Putamen (tissue), 1 donor: ENCODE data around the gene PBX3.
A peak's percentile ranks its signal among the peaks of the same experiment; 100 is the strongest.
"Not testable (repeated sequence)": the region's sequence is repeated elsewhere in the genome, so short reads cannot be mapped to it uniquely, and the experiment has no call there.

Source experiments
- DNase-seq: peaks from one replicate; pipeline ENCODE4 v3.0.0-alpha.2; 2016; ENCODE audit warnings: low spot score

The PBX3 gene

GRCh38 chr9:125823874-125824406 lies 76.8 kb downstream of the PBX3 start:
- not testable (repeated sequence) for DNase-seq

- DNase-seq: no peak
Measured at GRCh38 chr9:125825762-125826161, 78.6 kb downstream of the PBX3 start.

GRCh38 chr9:125826850-125827249 lies 79.7 kb downstream of the PBX3 start:
- no peak for DNase-seq

GRCh38 chr9:125829743-125830142 lies 82.6 kb downstream of the PBX3 start:
- peak; percentile 58 for DNase-seq

DNA sequence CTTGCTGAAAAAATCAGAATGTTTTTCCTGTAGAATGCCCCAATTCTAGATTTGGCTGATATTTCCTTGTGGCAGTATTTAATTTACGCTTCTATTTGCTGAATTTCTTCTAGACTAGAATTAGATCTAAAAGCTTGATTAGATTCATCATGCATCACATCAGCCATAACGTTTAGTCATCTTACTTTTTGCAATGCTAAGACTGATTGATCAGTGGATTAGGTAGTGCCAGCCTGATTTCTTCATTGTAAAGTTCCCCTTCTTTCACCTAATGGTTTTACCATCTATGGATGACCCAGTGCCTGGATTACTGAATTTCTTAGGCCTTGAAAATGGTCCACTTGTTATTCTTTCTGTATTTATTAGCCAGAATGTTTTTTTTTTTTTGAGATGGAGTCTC lies 83.9 kb downstream of the PBX3 start:
- DNase-seq: no peak

DNA sequence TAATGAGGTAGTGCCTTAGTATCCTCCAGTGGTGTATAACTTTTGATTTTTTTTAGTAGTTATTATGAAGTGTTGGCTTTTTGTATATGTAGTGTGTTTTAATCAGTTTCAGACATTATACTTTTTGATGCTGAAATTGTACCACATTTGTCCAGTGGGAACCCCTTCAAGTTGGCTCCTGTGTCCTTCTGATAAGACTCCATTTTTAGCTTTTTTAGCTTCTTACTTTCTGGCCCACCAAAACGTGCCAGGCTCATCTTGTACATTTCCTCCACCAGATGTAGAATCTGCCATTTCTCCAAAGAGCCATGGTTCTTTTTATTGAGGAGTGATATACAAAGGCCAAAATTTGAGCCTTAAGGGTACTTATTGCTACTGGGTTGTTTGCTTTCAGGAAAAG lies 84.4 kb downstream of the PBX3 start:
- no peak for DNase-seq

GRCh38 chr9:125835655-125836054 lies 88.5 kb downstream of the PBX3 start:
- DNase-seq: no peak

GRCh38 chr9:125839317-125839716 lies 92.1 kb downstream of the PBX3 start:
- DNase-seq: no peak

- DNase-seq: no peak
Measured at GRCh38 chr9:125841444-125841843, 94.3 kb downstream of the PBX3 start.

GRCh38 chr9:125842242-125842641 lies 95.1 kb downstream of the PBX3 start:
- DNase-seq: no peak

DNA sequence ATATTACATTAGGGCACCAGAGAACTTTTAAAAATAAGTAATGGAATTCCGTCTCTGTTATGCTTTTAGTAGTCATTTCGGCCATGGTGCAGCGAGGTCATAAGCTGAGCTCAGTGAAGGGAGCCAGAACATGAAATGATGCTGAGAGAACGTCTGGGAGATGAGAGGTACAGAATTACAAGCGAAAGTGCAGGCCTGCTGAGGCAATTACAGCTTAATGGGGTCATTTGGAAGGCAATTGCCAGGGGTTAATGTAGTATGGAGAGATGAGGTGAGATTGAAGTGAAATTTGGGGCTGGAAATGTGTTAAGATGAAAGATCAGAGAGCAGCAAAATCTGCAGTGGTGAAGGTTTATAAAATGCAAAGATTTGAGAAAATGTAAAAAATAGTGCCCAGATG lies 96.5 kb downstream of the PBX3 start:
- DNase-seq: no peak

DNA sequence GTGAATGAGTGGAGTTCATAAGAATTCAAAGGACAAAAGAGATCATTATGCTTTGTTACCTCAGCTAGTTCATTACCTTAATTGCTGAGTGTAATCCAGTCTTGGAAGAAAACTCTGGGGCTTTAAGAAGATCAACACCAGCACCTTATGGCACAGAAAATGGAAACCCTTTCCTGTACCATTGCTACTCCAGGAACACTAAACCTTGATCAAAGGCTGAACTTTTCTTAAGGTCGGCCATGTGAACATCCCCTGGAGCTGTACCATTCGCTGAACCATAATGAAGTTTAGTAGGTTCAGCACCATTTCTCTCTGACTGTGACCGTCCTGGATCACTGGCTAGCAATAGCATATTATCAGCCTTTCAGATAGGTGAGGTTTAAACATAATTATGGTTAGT lies 97.4 kb downstream of the PBX3 start:
- DNase-seq: no peak

DNA sequence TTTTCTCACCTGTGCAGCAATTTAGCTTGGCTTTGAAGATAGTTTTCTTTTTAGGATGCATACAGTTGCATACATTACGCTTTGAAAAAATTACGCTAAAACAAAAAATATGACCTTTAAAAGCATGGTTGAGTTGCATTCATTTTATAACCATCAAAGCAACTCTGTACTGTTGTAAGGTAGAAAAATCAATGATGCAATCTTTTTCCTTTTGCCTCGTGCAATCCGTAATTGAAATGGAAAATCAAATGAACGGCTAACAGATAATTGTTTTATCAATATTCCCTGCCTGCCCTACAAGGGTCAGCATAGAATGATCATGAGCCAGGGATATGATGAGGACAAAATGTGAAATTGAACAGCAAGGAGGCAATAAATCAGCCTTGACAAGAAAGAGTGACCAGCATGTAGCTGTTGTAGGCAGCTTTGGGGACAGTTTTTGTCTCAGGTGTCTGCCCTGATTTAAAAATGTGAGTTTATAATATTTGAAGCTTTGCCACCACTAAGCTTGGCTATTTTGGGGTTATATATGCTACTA lies 98.2 kb downstream of the PBX3 start:
- no peak for DNase-seq

DNA sequence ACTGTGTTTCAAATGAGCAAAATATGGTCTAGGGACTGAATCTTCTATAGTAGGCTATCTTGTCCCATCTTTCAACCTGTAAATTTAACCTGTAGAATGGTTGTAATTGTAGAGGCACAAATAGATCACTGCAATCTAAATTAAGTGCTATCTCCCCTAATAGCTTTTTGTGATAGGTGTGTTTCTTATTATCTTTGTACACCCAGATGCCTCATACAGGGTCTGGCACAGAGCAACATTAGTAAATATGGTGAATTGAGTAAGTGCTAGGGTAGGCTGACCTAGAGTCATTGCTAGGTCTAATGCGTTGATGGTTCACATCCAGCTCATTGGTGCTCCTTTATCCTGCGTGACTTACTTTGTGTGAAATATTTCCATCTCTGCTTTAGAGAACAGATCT lies 100.6 kb downstream of the PBX3 start:
- no peak for DNase-seq

- no peak for DNase-seq
Measured at GRCh38 chr9:125850106-125850632, 103.0 kb downstream of the PBX3 start.

DNA sequence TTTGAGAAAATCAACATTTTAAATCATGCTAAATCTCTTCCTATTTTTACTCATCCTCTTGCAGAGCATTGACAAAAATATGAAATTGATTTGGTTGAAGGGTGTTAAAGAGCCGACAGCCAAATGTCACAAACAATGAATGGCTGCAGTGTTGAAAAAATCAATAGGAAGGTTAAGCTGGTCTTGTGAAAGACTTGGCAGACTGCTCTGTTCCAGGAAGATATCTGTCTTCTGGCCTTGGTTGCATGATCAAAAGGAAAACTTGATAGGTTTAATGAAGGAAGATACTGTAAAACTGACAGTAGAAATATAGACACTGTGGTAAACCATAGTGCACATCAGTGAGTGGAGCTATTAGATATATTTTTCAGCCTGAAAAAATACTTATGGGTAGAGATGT lies 103.6 kb downstream of the PBX3 start:
- DNase-seq: no peak

GRCh38 chr9:125851979-125852378 lies 104.8 kb downstream of the PBX3 start:
- no peak for DNase-seq

DNA sequence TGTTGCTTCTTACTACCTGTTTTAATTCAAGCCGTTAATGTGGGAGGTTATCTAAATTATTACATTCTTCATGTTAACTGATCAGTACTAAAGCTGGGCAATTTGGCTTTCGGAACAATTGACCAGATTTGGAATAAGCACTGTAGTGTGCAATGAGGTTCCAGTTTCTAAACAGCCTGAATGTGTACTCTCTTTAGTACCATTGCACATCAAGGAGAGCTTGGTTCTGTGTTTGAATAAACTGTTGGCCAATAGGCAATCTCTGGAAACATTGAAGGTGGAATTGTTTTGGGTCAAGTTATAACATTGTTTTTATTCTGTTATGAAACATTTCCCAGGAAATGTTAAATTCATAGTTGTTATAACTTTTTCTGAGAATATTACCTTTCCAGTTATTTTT lies 105.2 kb downstream of the PBX3 start:
- DNase-seq: no peak

DNA sequence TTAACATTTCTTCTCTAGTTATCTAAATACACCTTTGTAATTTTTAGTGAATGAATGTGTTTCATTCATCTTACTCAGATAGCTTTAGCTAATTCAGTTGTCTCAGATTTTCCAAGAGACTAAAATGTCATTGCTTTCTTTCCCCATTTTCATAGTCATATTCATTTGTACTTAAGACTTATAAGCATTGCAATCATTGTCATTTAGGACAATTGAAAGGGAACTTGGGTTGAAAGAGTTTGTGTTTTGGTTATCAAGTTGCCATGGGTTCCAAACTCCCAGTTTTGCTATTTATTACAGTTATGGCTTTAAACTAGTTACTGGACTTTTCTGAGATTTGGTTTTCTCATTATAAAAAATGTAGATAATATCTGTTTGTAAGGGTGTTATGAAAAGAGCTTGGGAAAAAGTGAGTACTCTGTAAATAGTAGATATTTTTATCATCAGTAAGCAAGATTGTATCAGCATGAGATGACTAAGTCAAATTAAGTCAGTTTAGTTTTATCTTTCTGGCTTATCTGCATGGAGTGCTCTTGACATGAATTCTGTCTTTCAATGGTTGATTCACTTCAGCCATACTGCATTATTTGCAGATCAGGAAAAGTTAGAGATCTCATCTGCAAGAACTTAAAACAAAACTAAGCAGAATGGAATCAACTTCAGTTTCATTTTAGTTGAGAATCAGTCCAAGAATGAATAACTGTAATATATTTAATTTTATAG lies 107.5 kb downstream of the PBX3 start:
- no peak for DNase-seq

GRCh38 chr9:125856331-125856730 lies 109.2 kb downstream of the PBX3 start:
- no peak for DNase-seq

- DNase-seq: no peak
Measured at GRCh38 chr9:125861405-125862058, 114.4 kb downstream of the PBX3 start.

DNA sequence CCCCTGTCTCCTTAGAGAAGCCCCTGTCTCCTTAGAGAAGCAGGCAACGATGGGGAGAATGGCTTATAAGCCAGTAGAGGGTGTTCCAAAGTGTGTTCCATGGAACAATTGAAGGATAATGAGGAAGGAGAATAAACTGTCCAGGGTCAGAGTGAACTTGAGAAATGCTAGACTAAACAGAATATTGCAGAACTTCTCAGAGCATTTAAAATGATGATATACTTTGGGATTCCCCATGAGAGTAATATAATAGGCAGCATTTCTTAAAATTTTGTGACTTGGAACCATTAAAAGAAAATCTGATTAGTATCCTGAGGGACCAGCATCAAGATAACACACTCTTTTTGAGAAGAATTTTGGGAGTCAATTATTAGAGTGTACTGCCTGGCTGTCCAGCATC lies 116.8 kb downstream of the PBX3 start:
- no peak for DNase-seq

DNA sequence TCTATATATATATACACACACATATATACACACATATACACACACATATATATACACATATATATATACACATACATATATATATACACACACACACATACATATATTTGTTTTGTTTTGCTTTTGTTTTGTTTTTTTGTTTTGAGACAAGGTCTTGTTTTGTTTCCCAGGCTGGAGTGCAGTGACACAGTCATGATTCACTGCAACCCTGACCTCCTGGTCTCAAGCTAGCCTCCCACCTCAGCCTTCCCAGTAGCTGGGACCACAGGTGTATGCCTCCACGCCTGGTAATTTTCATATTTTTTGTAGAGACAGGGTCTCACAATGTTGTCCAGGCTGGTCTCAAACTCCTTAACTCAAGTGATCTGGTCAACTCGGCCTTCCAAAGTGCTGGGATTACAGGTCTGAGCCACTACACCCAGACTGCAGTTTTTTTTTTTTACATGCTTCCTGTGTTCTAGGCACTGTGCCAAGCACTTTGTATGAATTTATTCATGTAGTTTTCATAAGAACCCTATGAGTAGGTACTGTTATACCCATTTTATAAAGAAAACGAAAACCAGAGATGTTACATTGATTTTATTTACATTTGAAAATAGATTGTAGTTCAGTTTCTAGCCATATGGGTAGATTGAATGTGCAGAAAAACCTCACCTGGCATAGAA lies 120.7 kb downstream of the PBX3 start:
- DNase-seq: no peak
